ENCODE measurements around the gene GRIK2.

- TF ChIP-seq CTCF (IDR thresholded peaks at IDR 0.05) (no peak), ZFX (IDR thresholded peaks at IDR 0.05; ENCODE audit: borderline replicate concordance) (no peak)
These were observed 44.7 kb upstream of the GRIK2 start for GRCh38 chr6:101348816-101349215.
